Loucy (cell line): ENCODE results near the gene ATP13A4.

Experiments
- H2AFZ ChIP-seq: fragments of 200-600 bp; sonication (generic); 2 replicates; pipeline ENCODE4 v1.6.0; 2016; ENCODE audit warnings: antibody characterized with exemption, mild to moderate bottlenecking, low read length, moderate library complexity
- H3F3A ChIP-seq: fragments of 200-600 bp; 2 replicates; pipeline ENCODE4 v1.6.0; 2016; ENCODE audit warnings: antibody characterized with exemption, low read depth, mild to moderate bottlenecking
- H3K27me3 ChIP-seq: fragments of 200-600 bp; sonication (generic); 2 replicates; pipeline ENCODE4 v1.6.1; 2014; ENCODE audit warnings: low read length, mild to moderate bottlenecking; ENCODE audit not compliant: insufficient read depth, poor library complexity, severe bottlenecking
- H3K36me3 ChIP-seq: fragments of 200-600 bp; sonication (generic); 2 replicates; pipeline ENCODE4 v1.6.1; 2016; ENCODE audit warnings: low read length; ENCODE audit not compliant: insufficient read depth
- H3K4me1 ChIP-seq: fragments of 200-600 bp; sonication (generic); 2 replicates; pipeline ENCODE4 v1.5.1; 2014; ENCODE audit warnings: low read length, mild to moderate bottlenecking; ENCODE audit not compliant: insufficient read depth, poor library complexity, severe bottlenecking
- H3K4me2 ChIP-seq: fragments of 200-600 bp; sonication (generic); 2 replicates; pipeline ENCODE4 v1.6.0; 2014; ENCODE audit warnings: antibody characterized with exemption, low read length, low read depth, mild to moderate bottlenecking; ENCODE audit not compliant: poor library complexity, severe bottlenecking
- H3K4me3 ChIP-seq: fragments of 200-600 bp; sonication (generic); 2 replicates; pipeline ENCODE4 v1.5.1; 2014; ENCODE audit warnings: low read length, mild to moderate bottlenecking, mixed read lengths; ENCODE audit not compliant: poor library complexity, severe bottlenecking
- H3K79me2 ChIP-seq: fragments of 200-600 bp; sonication (generic); 2 replicates; pipeline ENCODE4 v1.6.1; 2014; ENCODE audit warnings: low read length; ENCODE audit not compliant: insufficient read depth
- H3K9ac ChIP-seq: fragments of 200-600 bp; sonication (generic); 2 replicates; pipeline ENCODE4 v1.6.0; 2014; ENCODE audit warnings: mild to moderate bottlenecking, low read depth, low read length, moderate library complexity; ENCODE audit not compliant: poor library complexity, severe bottlenecking
- H3K9me2 ChIP-seq: fragments of 200-600 bp; sonication (generic); replicated peaks from 2 replicates; pipeline ENCODE4 v1.6.1; 2016; ENCODE audit warnings: low read depth, low read length, mixed read lengths
- H3K9me3 ChIP-seq: fragments of 200-600 bp; sonication (generic); 2 replicates; pipeline ENCODE4 v1.6.1; 2014; ENCODE audit warnings: mild to moderate bottlenecking, antibody characterized with exemption, low read length, low read depth; ENCODE audit not compliant: insufficient read depth
- H4K20me1 ChIP-seq: fragments of 200-600 bp; sonication (generic); 2 replicates; pipeline ENCODE4 v1.6.0; 2014; ENCODE audit warnings: antibody characterized with exemption, low read length, mild to moderate bottlenecking; ENCODE audit not compliant: insufficient read depth, poor library complexity, severe bottlenecking
- EZH2phosphoT487 ChIP-seq: fragments of 200-600 bp; IDR thresholded peaks from 2 replicates; pipeline ENCODE4 v1.6.1; 2018; ENCODE audit warnings: antibody characterized with exemption, mild to moderate bottlenecking, moderate library complexity, borderline replicate concordance
- TF ChIP-seq, protein P1 (sequence below): fragments of 200-600 bp; sonication (generic); conservative IDR thresholded peaks from 2 replicates; pipeline ENCODE4 v1.5.1; 2014; ENCODE audit warnings: mild to moderate bottlenecking, antibody characterized with exemption, low read length

Gene ATP13A4

DNA sequence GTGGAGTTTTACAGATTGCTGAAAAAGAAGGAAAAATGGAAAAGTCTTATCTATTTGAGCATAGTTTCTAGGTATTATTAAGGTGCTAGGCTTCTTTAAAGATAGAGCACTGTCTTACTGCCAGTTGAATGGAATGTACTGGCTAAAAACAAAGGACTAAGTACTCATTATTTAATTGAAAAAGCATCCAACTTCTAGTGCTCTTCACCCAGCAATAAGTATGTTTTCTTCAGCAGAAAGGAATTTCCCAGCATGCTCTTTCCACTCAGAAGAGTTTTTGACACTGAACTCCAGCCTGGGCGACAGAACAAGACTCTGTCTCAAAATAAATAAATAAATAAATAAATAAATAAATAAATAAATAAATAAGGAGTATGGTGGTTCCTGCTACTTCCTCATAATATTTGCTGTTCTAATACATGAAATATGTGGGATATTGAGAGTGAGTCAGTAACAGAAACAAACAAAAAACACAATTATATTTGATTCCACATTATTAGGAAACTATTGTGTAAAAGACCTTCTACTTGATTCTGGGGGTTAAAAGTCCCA is 70.6 kb downstream of the ATP13A4 start:
- no peak overlapping the region for H3K4me2 ChIP-seq
- H3K4me1 ChIP-seq: no peaks in the 10 kb centered on the region
- H4K20me1 ChIP-seq: no peaks in the 10 kb centered on the region
- no peak for TF ChIP-seq EZH2phosphoT487
- TF ChIP-seq, protein P1, sequence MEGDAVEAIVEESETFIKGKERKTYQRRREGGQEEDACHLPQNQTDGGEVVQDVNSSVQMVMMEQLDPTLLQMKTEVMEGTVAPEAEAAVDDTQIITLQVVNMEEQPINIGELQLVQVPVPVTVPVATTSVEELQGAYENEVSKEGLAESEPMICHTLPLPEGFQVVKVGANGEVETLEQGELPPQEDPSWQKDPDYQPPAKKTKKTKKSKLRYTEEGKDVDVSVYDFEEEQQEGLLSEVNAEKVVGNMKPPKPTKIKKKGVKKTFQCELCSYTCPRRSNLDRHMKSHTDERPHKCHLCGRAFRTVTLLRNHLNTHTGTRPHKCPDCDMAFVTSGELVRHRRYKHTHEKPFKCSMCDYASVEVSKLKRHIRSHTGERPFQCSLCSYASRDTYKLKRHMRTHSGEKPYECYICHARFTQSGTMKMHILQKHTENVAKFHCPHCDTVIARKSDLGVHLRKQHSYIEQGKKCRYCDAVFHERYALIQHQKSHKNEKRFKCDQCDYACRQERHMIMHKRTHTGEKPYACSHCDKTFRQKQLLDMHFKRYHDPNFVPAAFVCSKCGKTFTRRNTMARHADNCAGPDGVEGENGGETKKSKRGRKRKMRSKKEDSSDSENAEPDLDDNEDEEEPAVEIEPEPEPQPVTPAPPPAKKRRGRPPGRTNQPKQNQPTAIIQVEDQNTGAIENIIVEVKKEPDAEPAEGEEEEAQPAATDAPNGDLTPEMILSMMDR: no peak
- no peaks in the 10 kb centered on the region for H3K36me3 ChIP-seq
- no peak overlapping the region for H2AFZ ChIP-seq
- no peak overlapping the region for H3K4me3 ChIP-seq
- H3K27me3 ChIP-seq: no peaks in the 10 kb centered on the region
- H3K9me2 ChIP-seq: no peaks in the 10 kb centered on the region
- H3K9me3 ChIP-seq: no peaks in the 10 kb centered on the region
- H3F3A ChIP-seq: no peaks in the 10 kb centered on the region
- H3K79me2 ChIP-seq: no peaks in the 10 kb centered on the region
- H3K9ac ChIP-seq: no peak overlapping the region

DNA sequence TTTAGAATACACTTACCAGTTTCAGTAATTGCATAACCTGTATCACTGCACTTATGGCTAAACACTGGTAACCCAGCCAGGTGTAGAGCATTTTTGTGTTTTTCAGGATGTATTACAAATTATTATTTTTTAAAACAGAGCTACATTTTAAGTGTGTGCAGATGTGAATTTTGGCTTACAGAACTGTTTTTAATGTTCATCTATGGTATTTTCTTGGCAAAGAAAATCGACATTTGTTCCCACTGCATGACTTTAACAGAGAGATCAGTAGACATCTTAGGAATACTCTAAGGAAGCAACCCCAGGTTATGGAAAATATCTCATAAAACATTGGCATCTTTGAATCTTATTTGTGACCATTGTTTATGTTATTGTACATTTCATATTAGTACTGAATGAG is 73.3 kb downstream of the ATP13A4 start:
- H3K9ac ChIP-seq: no peak overlapping the region
- no peaks in the 10 kb centered on the region for H3K9me3 ChIP-seq
- H3K4me3 ChIP-seq: no peak overlapping the region
- H3K9me2 ChIP-seq: no peaks in the 10 kb centered on the region
- no peaks in the 10 kb centered on the region for H3K27me3 ChIP-seq
- H3K36me3 ChIP-seq: no peaks in the 10 kb centered on the region
- H4K20me1 ChIP-seq: no peaks in the 10 kb centered on the region
- H3F3A ChIP-seq: no peaks in the 10 kb centered on the region
- no peaks in the 10 kb centered on the region for H3K79me2 ChIP-seq
- H3K4me1 ChIP-seq: no peaks in the 10 kb centered on the region
- TF ChIP-seq, protein P1: no peak
- TF ChIP-seq EZH2phosphoT487: no peak
- no peak overlapping the region for H2AFZ ChIP-seq
- H3K4me2 ChIP-seq: no peak overlapping the region

DNA sequence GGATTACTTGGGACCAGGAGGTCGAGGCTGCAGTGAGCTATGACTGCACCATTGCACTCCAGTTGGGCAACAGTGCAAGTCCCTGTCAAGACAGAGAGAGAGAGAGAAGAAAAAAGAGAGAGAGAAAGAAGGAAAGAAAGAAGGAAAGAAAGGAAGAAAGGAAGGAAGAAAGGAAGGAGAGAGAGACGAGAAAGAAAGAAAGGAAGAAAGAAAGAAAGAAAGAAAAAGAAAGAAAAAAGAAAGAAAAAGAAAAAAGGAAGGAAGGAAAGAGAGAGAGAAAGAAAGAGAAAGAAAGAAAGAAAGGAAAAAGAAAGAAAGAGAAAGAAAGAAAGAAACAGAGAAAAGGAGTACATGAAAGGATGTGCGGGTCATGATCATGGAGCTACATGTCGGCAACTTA is 80.2 kb downstream of the ATP13A4 start:
- Histone ChIP-seq H3K9me3 (no peaks in the 10 kb centered on the region), H3K79me2 (no peaks in the 10 kb centered on the region), H3K4me2 (no peak overlapping the region), H3K27me3 (no peaks in the 10 kb centered on the region), H3K9me2 (no peaks in the 10 kb centered on the region), H3K4me1 (no peaks in the 10 kb centered on the region), H4K20me1 (no peaks in the 10 kb centered on the region), H2AFZ (no peak overlapping the region), H3F3A (no peaks in the 10 kb centered on the region), H3K9ac (no peak overlapping the region), H3K4me3 (no peak overlapping the region), H3K36me3 (no peaks in the 10 kb centered on the region)
- no peak for TF ChIP-seq EZH2phosphoT487

DNA sequence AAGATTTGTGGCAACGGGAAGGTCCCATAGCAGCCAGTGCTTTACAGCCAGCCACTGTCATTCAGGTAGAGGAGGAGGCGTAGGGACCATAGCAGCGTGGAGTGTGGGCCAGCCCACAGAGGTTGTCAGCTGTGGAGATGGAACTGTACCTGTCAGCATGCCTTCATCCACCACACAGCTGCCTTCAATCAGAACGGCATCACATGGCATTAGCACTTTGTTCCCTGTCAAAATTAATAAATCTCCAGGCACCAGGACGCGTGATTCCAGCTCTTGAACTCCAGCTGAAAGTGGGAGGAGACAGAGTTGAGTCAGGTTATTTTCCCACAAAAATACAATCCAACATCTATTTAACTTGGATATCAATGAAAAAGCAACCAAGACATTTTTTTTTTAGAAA is 84.0 kb downstream of the ATP13A4 start:
- Histone ChIP-seq H3K9ac (no peak overlapping the region), H2AFZ (no peak overlapping the region), H3K79me2 (no peaks in the 10 kb centered on the region), H3K27me3 (no peaks in the 10 kb centered on the region), H3F3A (no peaks in the 10 kb centered on the region), H3K4me1 (no peaks in the 10 kb centered on the region), H4K20me1 (no peaks in the 10 kb centered on the region), H3K4me3 (no peak overlapping the region), H3K9me2 (no peaks in the 10 kb centered on the region), H3K4me2 (no peak overlapping the region), H3K9me3 (no peaks in the 10 kb centered on the region), H3K36me3 (no peaks in the 10 kb centered on the region)
- TF ChIP-seq, protein P1: no peak
- TF ChIP-seq EZH2phosphoT487: no peak
